Stomach (tissue), 4 donors: ENCODE results near the gene RC3H2.

Experiments used
- CTCF ChIP-seq, 7 experiments: fragments of 450-650 bp in 4 of 7; fragments of 200-600 bp in 3 of 7; sonication (generic) in 3 of 7; IDR thresholded peaks; one replicate each; pipeline ENCODE4 v1.5.1; 2016 to 2019; ENCODE audit warnings: antibody characterized with exemption in 7 of 7, control low read depth in 2 of 7, mild to moderate bottlenecking in 1 of 7
- EP300 ChIP-seq: sonication (generic); formaldehyde crosslinking; IDR thresholded peaks from one replicate; pipeline ENCODE4 v1.6.1; 2017; ENCODE audit warnings: antibody characterized with exemption
- POLR2A ChIP-seq, 4 donors: fragments of 450-650 bp; IDR thresholded peaks; one replicate each; pipeline ENCODE4 v1.6.1; 2016; ENCODE audit warnings: antibody characterized with exemption in 4 of 4, control low read depth in 2 of 4, mild to moderate bottlenecking in 1 of 4, moderate library complexity in 1 of 4
- POLR2AphosphoS5 ChIP-seq, 3 donors: sonication (generic); formaldehyde crosslinking; IDR thresholded peaks; one replicate each; pipeline ENCODE4 v1.6.1; 2016; ENCODE audit warnings: antibody characterized with exemption in 3 of 3

GRCh38 chr9:122808141-122808540 is 97.0 kb downstream of the RC3H2 start:
- no peak for TF ChIP-seq POLR2A (IDR thresholded peaks at IDR 0.05)
- no peak for TF ChIP-seq POLR2AphosphoS5 (IDR thresholded peaks at IDR 0.05)
- no peak for TF ChIP-seq CTCF (IDR thresholded peaks at IDR 0.05)
- no peak for TF ChIP-seq EP300
